ENCODE results near the gene FHIT.

FHIT gene

DNA sequence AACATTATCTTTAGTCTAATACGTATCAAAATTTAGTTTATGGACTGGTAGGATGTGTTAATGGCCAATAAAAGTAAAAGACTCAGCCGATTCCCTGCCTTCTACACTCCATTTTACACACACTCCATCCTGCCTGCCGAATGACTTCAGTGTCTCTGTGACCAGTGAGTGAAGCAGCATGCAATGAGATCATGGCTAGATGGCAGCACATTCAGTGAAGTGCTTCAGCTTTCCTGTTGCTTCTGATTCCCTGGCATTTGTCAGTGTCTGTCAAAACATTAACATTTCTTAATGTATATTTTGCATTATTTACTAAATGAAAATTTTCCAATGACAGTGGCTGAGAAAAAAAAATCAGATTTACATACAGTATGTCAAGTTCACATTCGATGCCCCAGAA, 412.0 kb downstream of the FHIT start:
- no peak for DNase-seq (ENCODE audit: low read depth)

GRCh38 chr3:60835796-60836195, 415.5 kb downstream of the FHIT start:
- DNase-seq (ENCODE audit: low read depth) = no peak

DNA sequence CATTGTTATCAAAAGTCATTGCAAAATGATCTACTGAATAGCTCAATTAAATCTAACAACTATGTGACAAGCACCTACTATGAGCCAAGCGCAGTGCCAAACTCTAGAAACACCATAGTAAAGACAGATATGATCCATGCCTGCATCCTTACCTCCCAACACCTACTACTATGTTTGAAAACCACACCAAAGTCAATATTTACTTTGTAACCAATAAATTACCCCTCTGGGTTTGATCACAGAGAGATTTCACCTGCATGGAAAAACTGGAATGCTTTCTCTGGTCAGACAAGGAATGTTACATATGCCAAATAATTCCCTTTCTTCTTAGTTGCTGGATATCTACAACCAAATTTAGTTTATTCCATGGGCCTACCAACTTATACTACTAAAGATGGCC, 422.2 kb downstream of the FHIT start:
- no peak for DNase-seq (ENCODE audit: low read depth)

- no peak for DNase-seq (ENCODE audit: low read depth)
Observed at GRCh38 chr3:60827666-60828065, 423.6 kb downstream of the FHIT start.

DNA sequence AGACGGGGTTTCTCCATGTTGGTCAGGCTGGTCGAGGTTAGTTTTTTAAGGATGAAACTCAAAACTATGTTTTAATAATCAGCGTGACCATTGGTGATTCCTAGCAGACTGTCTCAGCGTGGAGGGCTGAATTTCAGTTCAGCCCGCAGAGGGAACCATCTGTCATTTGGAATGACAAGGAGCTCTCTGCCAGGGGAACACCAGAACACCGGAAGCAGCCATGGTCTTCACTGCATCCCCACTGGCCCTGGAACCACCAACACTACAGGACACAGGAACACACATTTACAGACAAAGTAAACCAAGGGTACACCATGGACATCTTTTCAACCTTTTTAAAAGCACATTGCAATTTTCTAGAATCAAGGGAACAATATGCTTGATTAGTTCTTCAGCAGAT, 424.7 kb downstream of the FHIT start:
- no peak for DNase-seq (ENCODE audit: low read depth)

DNA sequence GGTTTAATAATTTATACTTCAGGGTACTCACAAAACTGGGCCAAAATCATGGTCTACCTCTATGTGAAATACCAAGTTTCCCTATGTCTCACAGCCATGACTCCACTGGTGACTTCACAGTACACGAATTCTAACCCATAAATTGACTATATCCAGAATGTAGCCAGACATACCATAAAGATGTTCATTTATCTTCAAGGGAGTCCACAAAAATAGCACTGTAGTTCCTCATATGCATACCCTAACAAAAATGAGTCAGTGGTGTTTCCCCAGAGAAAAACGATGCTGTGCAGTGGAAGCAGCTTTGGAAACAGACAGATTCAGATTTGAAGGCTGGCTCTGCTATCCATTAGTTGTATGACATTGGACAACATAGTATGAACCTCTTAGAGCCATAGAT, 438.8 kb downstream of the FHIT start:
- DNase-seq (ENCODE audit: low read depth) = no peak

GRCh38 chr3:60810881-60811280, 440.4 kb downstream of the FHIT start:
- no peak for DNase-seq (ENCODE audit: low read depth)

DNA sequence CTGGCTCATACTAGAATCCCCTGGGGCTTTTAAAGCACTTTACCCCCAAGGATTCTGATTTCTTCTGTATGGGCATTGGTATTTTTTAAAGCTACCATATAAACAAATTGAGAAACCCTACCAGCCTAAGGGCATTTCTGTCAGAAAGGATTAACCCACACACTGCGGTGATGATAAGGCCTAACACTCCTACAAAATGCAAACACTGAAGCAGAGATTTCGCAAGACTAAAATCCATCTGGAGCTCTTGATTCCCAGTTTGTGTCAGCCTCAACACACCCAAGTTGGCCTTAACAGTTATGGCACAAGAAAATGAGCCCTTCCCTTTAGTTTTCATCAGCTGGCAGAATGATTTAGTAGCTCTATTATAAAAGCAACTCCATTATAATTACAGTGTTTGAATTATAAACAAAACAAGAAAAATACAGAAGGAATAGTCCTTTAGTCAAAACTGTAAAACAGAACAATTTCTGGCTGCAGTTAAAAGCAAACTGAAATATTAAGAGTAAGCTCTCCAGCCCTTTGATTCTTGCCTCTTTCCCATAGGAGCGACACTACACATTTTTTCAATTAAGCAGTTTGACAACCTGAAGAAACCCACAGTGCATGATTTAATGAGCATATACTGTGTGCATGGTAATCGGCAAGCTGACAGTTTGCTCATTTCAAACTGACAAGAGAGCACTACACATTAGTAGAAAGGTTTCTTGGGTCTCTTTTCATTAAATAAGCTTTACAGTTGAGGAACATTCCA, 441.2 kb downstream of the FHIT start:
- DNase-seq (ENCODE audit: low read depth) = no peak

DNA sequence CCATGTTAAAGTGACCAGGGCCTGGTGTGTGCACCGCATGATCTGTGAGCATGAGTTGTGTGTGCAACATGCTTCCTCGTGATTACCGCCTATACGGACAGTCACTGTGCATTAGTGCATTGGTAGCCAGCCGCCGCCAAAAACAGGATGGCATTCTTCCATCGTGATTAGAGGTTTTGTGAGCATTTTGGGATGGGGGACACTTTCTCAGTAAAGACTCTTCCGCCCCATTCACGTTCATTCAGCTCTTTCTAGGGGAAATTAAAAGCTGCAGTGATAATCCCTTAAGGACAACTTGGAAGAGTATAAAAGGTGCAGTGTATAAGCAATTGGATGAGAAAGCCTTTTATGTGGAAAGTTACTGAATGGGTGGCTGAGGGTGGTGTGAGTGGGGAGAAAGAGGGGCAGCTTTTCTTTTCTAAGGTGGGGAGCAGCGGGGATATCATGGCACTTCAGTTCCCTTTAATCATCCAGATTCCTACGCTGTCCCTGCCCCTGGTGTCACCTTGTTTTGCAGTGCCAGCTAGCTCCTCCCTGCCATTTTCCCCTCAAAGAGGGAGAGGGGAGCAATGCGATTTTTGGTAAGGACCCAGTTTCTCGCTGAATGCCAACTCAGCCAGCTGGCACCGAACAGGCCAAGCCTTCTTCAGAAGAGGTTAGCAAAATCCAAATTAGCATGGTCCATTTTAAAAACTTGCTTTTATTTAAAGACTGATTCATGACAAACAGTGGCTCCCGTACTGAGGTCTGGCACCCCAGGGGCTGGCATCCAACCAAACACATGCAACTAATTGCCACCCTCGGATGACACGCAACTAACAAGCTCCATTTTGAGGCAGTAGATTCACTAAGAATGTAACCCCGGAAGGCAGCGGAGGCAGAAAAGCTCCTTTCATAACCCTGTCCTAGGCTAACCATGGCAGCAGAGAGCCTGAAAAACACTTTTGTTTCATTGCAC, 447.8 kb downstream of the FHIT start:
- DNase-seq (ENCODE audit: low read depth) = no peak

- DNase-seq (ENCODE audit: low read depth) = no peak
Observed at GRCh38 chr3:60801307-60801706, 449.9 kb downstream of the FHIT start.

GRCh38 chr3:60798456-60798855, 452.8 kb downstream of the FHIT start:
- DNase-seq (ENCODE audit: low read depth) = no peak

GRCh38 chr3:60792249-60792852, 458.9 kb downstream of the FHIT start:
- no peak for DNase-seq (ENCODE audit: low read depth)

GRCh38 chr3:60788185-60788584, 463.1 kb downstream of the FHIT start:
- DNase-seq (ENCODE audit: low read depth) = no peak

DNA sequence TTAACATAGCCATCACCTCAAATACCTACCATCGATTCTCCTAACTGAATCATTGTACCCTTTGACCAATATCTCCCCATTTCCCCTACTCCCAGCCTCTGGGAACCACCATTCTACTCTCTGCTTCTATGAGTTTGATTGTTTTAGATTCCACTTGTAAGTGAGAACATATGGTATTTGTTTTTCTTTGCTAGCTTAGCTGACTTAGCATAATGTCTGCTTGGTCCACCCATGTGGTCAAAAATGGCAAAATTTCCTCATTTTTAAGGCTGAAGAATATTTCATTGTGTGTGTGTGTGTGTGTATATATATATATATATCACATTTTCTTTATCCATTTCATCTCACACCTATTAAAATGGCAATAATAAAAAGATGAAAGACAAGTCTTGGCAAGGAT, 469.3 kb downstream of the FHIT start:
- DNase-seq (ENCODE audit: low read depth) = no peak

GRCh38 chr3:60779637-60780036, 471.6 kb downstream of the FHIT start:
- DNase-seq (ENCODE audit: low read depth) = no peak

DNA sequence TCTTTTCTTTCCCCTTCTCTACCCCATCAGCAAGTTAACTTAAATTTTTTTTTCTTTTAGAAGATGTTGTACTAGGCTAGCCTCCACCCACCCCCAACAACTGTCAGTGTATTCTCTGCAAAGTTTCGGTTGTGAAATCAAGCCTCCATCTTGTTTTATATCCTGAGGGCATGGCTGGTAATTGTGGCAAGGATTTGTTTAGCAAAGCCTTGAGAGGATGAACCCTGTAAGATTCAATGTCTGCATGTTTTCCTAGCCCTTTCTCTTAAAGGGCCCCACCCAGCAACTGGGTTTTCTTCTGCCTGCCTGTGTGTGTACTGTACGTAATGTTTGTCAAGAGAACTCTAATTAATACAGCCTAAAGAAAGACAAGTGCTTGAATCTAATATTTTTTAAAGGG, 475.3 kb downstream of the FHIT start:
- no peak for DNase-seq (ENCODE audit: low read depth)

GRCh38 chr3:60774617-60775016, 476.6 kb downstream of the FHIT start:
- DNase-seq (ENCODE audit: low read depth) = no peak

GRCh38 chr3:60772584-60772983, 478.7 kb downstream of the FHIT start:
- DNase-seq (ENCODE audit: low read depth) = no peak

- no peak for DNase-seq (ENCODE audit: low read depth)
Observed at GRCh38 chr3:60771766-60772165, 479.5 kb downstream of the FHIT start.

DNA sequence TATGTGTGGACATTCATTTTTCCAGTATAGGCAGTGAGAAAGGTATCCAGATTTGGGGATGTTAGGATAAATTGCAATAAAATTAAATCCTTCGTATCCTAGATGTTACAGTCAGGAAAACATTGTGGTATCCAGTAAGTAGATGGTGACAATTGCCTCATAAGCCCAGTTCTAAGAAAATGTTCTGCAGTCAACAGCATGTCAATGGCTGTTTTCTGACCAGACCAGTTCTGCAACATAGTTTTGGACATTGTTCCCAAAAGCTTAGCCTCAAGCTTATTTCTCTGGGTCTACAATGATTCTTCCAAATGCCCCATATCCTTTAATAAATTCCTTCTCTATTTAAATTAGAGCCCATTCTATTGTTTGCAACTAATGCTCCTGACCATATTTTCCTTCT, 480.7 kb downstream of the FHIT start:
- DNase-seq (ENCODE audit: low read depth) = no peak

GRCh38 chr3:60767536-60767935, 483.7 kb downstream of the FHIT start:
- DNase-seq (ENCODE audit: low read depth) = no peak

DNA sequence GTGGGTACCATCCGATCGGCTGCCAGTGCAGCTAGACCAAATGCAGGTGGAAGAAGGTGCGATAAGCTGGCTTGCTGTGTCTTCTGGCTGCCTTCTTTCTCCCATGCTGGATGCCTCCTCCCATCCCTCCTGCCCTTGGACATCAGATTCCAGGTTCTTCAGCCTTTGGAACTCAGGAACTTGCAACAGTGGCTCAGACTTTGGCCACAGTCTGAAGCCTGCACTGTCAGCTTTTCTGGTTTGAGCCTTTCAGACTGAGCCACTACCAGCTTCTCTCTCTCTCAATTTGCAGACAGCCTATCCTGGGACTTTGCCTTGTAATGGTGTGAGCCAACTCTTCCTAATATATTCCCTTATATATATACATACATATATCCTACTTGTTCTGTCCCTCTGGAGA, 485.5 kb downstream of the FHIT start:
- DNase-seq (ENCODE audit: low read depth) = no peak

- no peak for DNase-seq (ENCODE audit: low read depth)
Observed at GRCh38 chr3:60764870-60765269, 486.4 kb downstream of the FHIT start.

All from T-helper 22 cell (primary cell).